ENCODE results near the gene AUP1.

GRCh38 chr2:74564222-74564621, 34.7 kb upstream of the AUP1 start:
- TF ChIP-seq CTCF (conservative IDR thresholded peaks at IDR 0.05; ENCODE audit: low read depth in 2 of 2) (no peak), REST (IDR thresholded peaks at IDR 0.05; ENCODE audit: unreplicated experiment) (no peak), CREB1 (CRISPR knock-in tag; IDR thresholded peaks at IDR 0.05; ENCODE audit: low read depth) (no peak)
